Amygdala (tissue), 56 donors: ENCODE data around the gene TVP23B.
A peak's percentile ranks its signal among the peaks of the same experiment; 100 is the strongest.
"Not testable (repeated sequence)": the region's sequence is repeated elsewhere in the genome, so short reads cannot be mapped to it uniquely, and the experiment has no call there.

Experiments
- DNase-seq, 56 donors: peaks; one replicate each; lab custom pipeline; 2025; lab: John Stamatoyannopoulos, UW

The TVP23B gene

DNA sequence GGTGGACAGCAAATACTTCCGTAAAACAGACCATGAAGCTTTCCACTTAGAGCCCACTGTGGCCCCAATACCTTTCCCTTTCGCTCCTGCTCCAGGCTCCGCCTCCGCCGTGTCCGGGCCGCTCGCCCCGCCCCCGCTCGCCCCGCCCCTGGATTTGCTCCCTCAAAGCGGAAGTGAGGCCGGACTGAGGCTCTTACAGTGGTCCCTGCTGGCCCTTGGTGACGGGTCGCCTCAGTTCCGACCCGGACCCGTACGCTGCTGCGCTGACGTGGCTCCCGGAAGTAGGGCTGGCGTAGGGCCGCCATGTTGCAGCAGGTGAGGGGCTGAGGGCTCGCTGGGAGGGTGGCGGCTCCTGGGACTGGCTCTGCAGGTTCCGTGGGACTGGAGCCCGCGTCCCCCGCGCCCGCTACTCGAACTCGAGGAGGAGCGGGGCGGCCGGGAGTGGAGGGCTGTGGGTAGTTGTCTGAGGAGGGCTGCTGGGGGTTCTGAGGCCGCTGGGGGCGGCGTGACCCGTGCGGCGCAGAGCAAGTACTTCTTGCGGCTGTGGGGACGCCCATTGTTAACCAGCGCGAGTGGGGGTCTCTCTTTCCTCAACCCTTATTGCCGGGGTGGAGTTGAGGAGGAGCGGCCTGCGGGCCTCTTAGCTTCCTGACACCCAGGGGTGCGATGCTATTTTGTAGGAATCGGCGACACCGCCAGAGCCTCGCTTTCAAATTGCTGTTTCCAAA, at the start of gene TVP23B:
TSS of gene TVP23B (plus strand) at position 193 of the 728 bp plus-strand sequence. CDS start at position 304, 111 bp downstream.
- DNase-seq = peak; percentile 6 to 98 (median 90)

DNA sequence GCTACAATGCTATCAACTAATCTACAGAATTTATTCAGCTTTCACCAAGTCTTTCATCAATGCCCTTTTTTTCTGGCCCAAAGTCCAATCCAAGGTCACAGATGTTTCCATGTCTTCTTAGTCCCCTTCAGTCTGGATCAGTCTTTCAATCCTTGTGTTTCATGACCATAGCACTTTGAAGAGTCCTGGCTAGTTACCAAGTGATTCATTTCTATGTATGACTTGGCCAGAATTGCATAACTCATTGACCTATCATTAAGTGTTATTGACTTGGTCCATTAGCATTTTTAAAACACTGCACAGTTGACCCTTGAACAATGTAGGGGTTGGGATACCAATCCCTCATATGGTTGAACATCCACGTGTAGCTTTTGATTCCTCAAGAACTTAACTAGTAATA, 48.5 kb upstream of the TVP23B start:
- DNase-seq = not testable (repeated sequence)

DNA sequence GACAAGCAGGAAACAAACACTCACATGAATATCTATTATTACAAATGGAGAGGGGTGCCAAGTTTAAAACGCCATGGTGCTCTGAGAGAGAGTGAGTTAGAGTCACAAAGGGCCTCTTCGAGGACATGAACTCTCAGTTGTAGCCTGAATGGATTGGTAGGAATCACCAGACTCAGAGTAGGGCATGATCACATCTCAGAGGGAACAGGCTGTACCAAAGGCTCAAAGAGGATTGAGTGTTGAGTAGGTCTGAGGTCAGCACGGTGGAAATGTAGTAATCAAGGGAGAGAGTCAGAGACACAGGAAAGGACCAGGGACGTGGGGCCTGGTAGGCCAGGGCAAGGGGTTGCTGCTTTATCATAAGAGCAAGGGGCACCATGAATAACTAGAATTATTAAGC, 47.6 kb upstream of the TVP23B start:
- DNase-seq = not testable (repeated sequence)

DNA sequence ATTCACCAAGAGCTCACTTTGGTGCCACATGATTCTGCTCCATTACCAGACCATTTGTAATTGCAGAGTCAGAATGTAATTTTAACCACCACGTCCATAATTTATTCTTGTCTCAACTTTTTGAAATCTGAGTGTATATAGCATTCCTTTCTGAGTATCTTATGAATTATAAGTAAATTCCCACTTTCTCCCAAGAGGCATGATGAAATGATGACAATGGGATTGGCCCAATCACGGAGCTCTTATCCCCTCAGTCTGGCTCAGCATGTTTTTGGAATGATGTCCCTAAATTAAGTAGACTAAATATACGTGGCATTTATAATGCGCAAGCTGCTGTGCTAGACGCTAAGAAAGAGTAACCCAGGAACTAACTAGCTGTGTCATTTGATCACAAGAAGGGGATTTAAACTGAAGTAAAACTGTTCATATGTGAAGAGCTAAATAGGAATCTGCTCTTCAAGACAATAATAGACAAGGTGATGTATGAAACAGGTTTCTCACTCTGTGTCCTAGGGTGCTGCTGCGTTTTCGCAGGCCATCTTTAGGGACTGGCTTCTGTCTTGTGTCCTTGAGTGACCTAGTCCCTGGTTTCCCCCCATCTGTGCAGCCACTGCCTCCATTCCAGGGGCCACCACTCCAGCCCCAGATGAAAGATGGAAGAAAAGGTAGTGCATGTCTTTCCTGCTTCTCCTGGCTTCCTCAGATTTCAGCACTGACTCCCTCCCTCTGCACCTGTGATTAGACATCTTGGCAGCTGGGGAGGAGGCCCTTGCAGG, 41.2 kb upstream of the TVP23B start:
- not testable (repeated sequence) for DNase-seq

DNA sequence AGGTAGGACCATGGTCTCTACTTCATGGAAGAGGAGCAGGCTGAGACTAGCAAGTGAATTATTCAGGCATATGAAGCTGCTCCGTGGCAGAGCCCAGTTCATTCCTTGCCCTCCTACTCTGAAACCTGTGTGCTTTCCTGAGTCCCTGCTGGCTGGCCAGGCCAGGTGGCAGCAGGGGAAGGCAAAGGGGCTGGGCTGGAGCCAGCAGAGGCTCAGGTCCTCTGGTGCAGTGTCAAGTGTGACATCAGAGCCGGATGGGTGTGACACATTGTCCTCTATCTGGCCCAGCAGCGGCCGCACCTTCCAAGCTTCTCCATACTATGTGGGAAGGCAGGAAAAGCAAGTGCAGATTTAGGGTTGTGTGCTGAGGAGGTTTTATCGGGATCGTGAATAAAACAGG, 39.8 kb upstream of the TVP23B start:
- DNase-seq = not testable (repeated sequence)

GRCh38 chr17:18743699-18744421, 37.1 kb upstream of the TVP23B start, which contains the start of gene FBXW10:
TSS of gene FBXW10 (plus strand) at chr17:18744054. CDS start at chr17:18744245, 191 bp downstream.
- DNase-seq = not testable (repeated sequence)

DNA sequence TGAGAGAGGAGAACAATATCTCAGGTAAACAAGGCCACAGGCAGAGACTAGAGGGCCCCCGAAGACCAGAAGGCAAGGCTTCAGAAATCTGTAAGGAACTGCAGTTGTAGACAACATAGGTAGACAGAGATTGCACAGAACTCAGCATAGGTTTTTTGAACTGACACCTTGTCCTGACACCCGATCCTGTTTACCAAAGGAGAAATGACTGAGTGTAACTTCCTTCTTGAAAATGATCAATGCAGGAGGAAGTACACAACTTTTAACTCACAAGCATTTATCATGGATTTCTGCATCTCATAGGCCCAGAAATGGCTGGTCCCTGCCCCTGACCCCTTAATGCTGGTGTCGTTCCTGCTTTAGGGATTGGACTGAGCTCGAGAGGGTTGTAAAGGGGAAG, 36.3 kb upstream of the TVP23B start:
- DNase-seq = not testable (repeated sequence)

- not testable (repeated sequence) for DNase-seq
These were observed 34.4 kb upstream of the TVP23B start for GRCh38 chr17:18746551-18746950.

- DNase-seq = not testable (repeated sequence)
These were observed 33.5 kb upstream of the TVP23B start for GRCh38 chr17:18747501-18747900.

GRCh38 chr17:18750242-18750641, 30.7 kb upstream of the TVP23B start:
- not testable (repeated sequence) for DNase-seq

DNA sequence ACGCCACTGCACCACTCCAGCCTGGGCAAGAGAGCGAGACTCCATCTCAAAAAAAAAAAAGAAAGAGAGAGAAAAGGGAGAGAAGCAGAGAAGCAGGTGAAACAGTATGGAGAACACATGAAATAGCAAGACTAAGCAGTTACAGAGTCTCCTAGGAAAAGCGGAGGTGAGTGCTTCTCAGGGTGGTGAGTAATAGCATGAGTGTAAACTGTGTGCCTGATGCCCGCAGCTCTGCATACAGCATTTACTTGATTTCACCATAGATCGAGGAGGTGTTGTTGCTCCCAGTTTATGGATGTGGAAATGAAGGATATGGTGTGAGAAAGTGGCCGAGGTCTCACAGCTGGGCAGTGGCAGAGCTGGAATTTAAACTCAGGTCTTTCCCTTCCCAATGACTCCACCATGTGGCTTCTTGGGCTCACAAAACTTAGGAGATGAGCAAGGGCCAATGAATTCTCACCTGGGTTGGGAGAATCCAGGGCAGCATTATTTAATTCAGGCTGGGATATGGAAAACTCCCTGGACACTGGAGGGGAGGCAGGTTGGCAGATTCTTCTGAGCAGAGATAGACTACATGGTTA, 27.1 kb upstream of the TVP23B start:
- DNase-seq = peak in 1 of 56 donors; percentile 0

DNA sequence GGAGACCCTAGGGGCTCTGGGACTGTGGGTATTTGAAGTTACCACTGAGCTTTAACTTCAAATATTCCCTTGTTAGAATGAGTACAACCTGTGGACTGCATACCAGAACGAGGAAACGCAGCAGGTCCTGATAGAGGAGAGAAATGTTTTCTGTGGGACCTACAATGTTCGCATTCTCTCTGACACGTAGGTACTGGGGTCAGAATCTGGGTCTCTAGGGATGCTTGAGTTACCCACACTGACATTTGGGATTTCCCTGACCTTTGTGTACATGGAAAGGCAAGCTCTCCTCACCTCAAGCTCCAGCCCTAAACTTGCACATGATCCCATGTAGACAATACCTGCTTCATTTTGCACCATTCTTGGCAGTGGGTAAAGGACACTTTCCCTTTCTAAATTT, 25.0 kb upstream of the TVP23B start:
- not testable (repeated sequence) for DNase-seq

- not testable (repeated sequence) for DNase-seq
These were observed 23.5 kb upstream of the TVP23B start for GRCh38 chr17:18757368-18758044.

DNA sequence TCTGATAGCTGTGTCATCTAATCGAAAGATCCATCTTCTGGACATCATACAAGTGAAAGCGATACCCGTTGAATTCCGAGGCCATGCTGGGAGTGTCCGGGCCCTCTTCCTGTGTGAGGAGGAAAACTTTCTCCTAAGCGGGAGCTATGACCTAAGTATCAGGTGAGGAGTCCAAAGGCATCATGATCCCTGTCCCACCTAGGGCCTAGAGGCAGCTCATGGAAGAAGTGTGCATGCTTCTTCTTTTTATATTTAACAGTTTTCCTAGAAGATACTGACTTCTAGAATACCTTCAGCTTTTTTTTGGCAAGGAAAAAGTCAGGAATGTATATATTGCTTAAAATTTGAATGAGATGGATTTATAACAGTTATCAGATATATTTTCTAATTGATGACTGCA, 22.6 kb upstream of the TVP23B start:
- DNase-seq = not testable (repeated sequence)

- not testable (repeated sequence) for DNase-seq
These were observed 20.8 kb upstream of the TVP23B start for GRCh38 chr17:18760221-18760620.

GRCh38 chr17:18770572-18770971, 10.4 kb upstream of the TVP23B start:
- DNase-seq = not testable (repeated sequence)

- not testable (repeated sequence) for DNase-seq
These were observed 9.9 kb upstream of the TVP23B start for GRCh38 chr17:18771066-18771465.

GRCh38 chr17:18772471-18772870, 8.5 kb upstream of the TVP23B start:
- DNase-seq = no peak

DNA sequence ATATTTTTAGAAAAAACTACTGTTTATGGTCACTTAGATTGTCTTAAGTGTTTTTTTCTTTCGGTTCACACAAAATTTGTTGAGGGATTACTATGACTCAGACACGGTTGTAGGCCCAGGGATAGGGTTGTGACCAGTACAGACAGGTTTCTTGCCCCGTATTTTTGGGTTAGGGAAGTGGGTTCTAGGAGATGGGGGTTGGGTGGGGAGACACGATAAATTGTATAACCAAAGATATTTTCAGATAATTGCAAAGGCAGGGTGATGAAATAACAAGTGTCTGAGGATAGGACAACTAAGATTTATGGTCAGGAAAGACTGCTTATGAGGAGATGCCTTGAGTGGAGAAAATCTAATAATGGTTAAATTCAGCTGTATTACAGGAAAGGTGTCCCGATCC, 822 bp downstream of the TVP23B start:
- not testable (repeated sequence) for DNase-seq

- not testable (repeated sequence) for DNase-seq
These were observed 5.0 kb downstream of the TVP23B start for GRCh38 chr17:18785933-18786332.
